Gastroesophageal sphincter (tissue), 3 donors: ENCODE measurements around the gene SLC35F4.

ENCODE experiments used
- CTCF ChIP-seq, 4 experiments: fragments of 200-600 bp in 2 of 4; fragments of 450-650 bp in 2 of 4; sonication (generic) in 1 of 4; IDR thresholded peaks; one replicate each; pipeline ENCODE4 v1.5.1; 2017 to 2019; ENCODE audit warnings: antibody characterized with exemption in 4 of 4, mild to moderate bottlenecking in 2 of 4, moderate library complexity in 2 of 4
- EP300 ChIP-seq: sonication (generic); formaldehyde crosslinking; IDR thresholded peaks from one replicate; pipeline ENCODE4 v1.6.1; 2017; ENCODE audit warnings: antibody characterized with exemption, mild to moderate bottlenecking
- POLR2A ChIP-seq, 2 donors: fragments of 450-650 bp; IDR thresholded peaks; one replicate each; pipeline ENCODE4 v1.6.1; 2017; ENCODE audit warnings: antibody characterized with exemption in 2 of 2, mild to moderate bottlenecking in 2 of 2, moderate library complexity in 1 of 2
- POLR2AphosphoS5 ChIP-seq: sonication (generic); formaldehyde crosslinking; IDR thresholded peaks from one replicate; pipeline ENCODE4 v1.6.1; 2017; ENCODE audit warnings: antibody characterized with exemption

DNA sequence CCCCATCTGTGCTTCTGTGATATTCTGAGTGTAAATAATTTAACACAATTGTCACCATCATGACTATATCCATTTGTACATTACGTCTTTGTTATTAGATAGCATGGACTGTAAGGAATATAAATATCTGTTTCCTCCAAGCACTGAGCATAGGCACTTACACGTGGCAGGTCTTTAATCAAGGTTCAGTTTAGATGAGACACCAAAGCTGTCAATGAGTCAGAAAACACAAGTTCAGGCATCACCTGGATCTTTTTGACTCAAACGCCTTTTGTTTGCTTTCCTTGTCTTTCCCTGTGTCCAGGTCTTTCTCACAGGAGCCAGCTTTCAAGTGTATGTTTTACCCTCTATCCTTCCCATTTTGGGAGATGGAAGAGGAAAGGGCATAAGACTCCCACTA, 209.0 kb downstream of the SLC35F4 start:
- TF ChIP-seq CTCF (IDR thresholded peaks at IDR 0.05) (no peak), POLR2A (IDR thresholded peaks at IDR 0.05) (no peak), EP300 (no peak), POLR2AphosphoS5 (no peak)
